Ramos (cell line): ENCODE data around the gene ETV4.

Experiments
- in situ Hi-C: fragments of 300-500 bp; cut with MboI; formaldehyde crosslinking; loops from one replicate; pipeline ENCODE4 v1.14.3; 2022; ENCODE audit warnings: low sequenced_read_pairs; ENCODE audit not compliant: unreplicated experiment

Gene ETV4

GRCh38 chr17:43546319-43547188, at the start of gene ETV4:
ETV4 (minus strand) TSS chr17:43546340; CDS start chr17:43545617, 723 bp downstream.
- in situ Hi-C loops, result no loop called here

- in situ Hi-C loops, result no loop called here
These were observed 49.3 kb upstream of the ETV4 start for GRCh38 chr17:43595466-43595865.

GRCh38 chr17:43591779-43592562, 45.8 kb upstream of the ETV4 start:
- in situ Hi-C loops, result no loop called here

GRCh38 chr17:43591001-43591400, 44.9 kb upstream of the ETV4 start:
- in situ Hi-C loops, result no loop called here

GRCh38 chr17:43588664-43589435, 42.7 kb upstream of the ETV4 start:
- in situ Hi-C loops, result no loop called here

GRCh38 chr17:43588121-43588520, 42.0 kb upstream of the ETV4 start:
- in situ Hi-C loops, result no loop called here

- in situ Hi-C loops, result no loop called here
These were observed 41.5 kb upstream of the ETV4 start for GRCh38 chr17:43587647-43588046.

GRCh38 chr17:43584666-43585102, 38.5 kb upstream of the ETV4 start:
- in situ Hi-C loops, result no loop called here

GRCh38 chr17:43583332-43583731, 37.2 kb upstream of the ETV4 start:
- in situ Hi-C loops, result no loop called here

GRCh38 chr17:43581613-43582012, 35.5 kb upstream of the ETV4 start:
- in situ Hi-C loops, result no loop called here

GRCh38 chr17:43581130-43581529, 35.0 kb upstream of the ETV4 start:
- in situ Hi-C loops, result no loop called here

- in situ Hi-C loops, result loop anchor here (5.0 kb wide), 1 partner anchor 93 kb away; no protein-coding TSS in a partner anchor
These were observed 33.5 kb upstream of the ETV4 start for GRCh38 chr17:43579566-43580140.

- in situ Hi-C loops, result loop anchor here (5.0 kb wide), 1 partner anchor 93 kb away; no protein-coding TSS in a partner anchor
These were observed 32.8 kb upstream of the ETV4 start for GRCh38 chr17:43578699-43579565.

- in situ Hi-C loops, result loop anchor here (5.0 kb wide), 1 partner anchor 94 kb away; no protein-coding TSS in a partner anchor
These were observed 32.2 kb upstream of the ETV4 start for GRCh38 chr17:43578404-43578698.

- in situ Hi-C loops, result loop anchor here (5.0 kb wide), 1 partner anchor 94 kb away; no protein-coding TSS in a partner anchor
These were observed 31.7 kb upstream of the ETV4 start for GRCh38 chr17:43577664-43578403.

GRCh38 chr17:43576563-43577229, 30.6 kb upstream of the ETV4 start:
- in situ Hi-C loops, result loop anchor here (5.0 kb wide), 1 partner anchor 96 kb away; no protein-coding TSS in a partner anchor

GRCh38 chr17:43574896-43575525, 28.9 kb upstream of the ETV4 start:
- in situ Hi-C loops, result loop anchor here (5.0 kb wide), 2 partner anchors 97 to 187 kb away; no protein-coding TSS in a partner anchor
